Measurements from ENCODE around the gene AGBL1.

The AGBL1 gene

GRCh38 chr15:86235667-86236066 lies 156.0 kb downstream of the AGBL1 start:
- DNase-seq (ENCODE audit: low read depth in 1 of 2, low spot score in 1 of 2): no peak

GRCh38 chr15:86236356-86237110 lies 156.9 kb downstream of the AGBL1 start:
- no peak for DNase-seq (ENCODE audit: low read depth in 1 of 2, low spot score in 1 of 2)

GRCh38 chr15:86237111-86237500 lies 157.4 kb downstream of the AGBL1 start:
- no peak for DNase-seq (ENCODE audit: low read depth in 1 of 2, low spot score in 1 of 2)

GRCh38 chr15:86247249-86247955 lies 167.7 kb downstream of the AGBL1 start:
- DNase-seq (ENCODE audit: low read depth in 1 of 2, low spot score in 1 of 2): no peak

GRCh38 chr15:86255247-86255646 lies 175.6 kb downstream of the AGBL1 start:
- no peak for DNase-seq (ENCODE audit: low read depth in 1 of 2, low spot score in 1 of 2)

- DNase-seq (ENCODE audit: low read depth in 1 of 2, low spot score in 1 of 2): no peak
These were observed 177.0 kb downstream of the AGBL1 start for GRCh38 chr15:86256628-86257027.

GRCh38 chr15:86259589-86259988 lies 179.9 kb downstream of the AGBL1 start:
- no peak for DNase-seq (ENCODE audit: low read depth in 1 of 2, low spot score in 1 of 2)

GRCh38 chr15:86263230-86263629 lies 183.6 kb downstream of the AGBL1 start:
- no peak for DNase-seq (ENCODE audit: low read depth in 1 of 2, low spot score in 1 of 2)

GRCh38 chr15:86266896-86267484 lies 187.3 kb downstream of the AGBL1 start:
- no peak for DNase-seq (ENCODE audit: low read depth in 1 of 2, low spot score in 1 of 2)

- no peak for DNase-seq (ENCODE audit: low read depth in 1 of 2, low spot score in 1 of 2)
These were observed 188.2 kb downstream of the AGBL1 start for GRCh38 chr15:86267892-86268291.

GRCh38 chr15:86268558-86268957 lies 188.9 kb downstream of the AGBL1 start:
- no peak for DNase-seq (ENCODE audit: low read depth in 1 of 2, low spot score in 1 of 2)

- no peak for DNase-seq (ENCODE audit: low read depth in 1 of 2, low spot score in 1 of 2)
These were observed 193.6 kb downstream of the AGBL1 start for GRCh38 chr15:86273309-86273708.

GRCh38 chr15:86275361-86275760 lies 195.7 kb downstream of the AGBL1 start:
- no peak for DNase-seq (ENCODE audit: low read depth in 1 of 2, low spot score in 1 of 2)

- DNase-seq (ENCODE audit: low read depth in 1 of 2, low spot score in 1 of 2): no peak
These were observed 198.9 kb downstream of the AGBL1 start for GRCh38 chr15:86278586-86278985.

- no peak for DNase-seq (ENCODE audit: low read depth in 1 of 2, low spot score in 1 of 2)
These were observed 205.0 kb downstream of the AGBL1 start for GRCh38 chr15:86284635-86285034.

GRCh38 chr15:86295511-86295910 lies 215.8 kb downstream of the AGBL1 start:
- no peak for DNase-seq (ENCODE audit: low read depth in 1 of 2, low spot score in 1 of 2)

GRCh38 chr15:86296769-86297168 lies 217.1 kb downstream of the AGBL1 start:
- no peak for DNase-seq (ENCODE audit: low read depth in 1 of 2, low spot score in 1 of 2)

GRCh38 chr15:86300390-86301125 lies 220.9 kb downstream of the AGBL1 start:
- DNase-seq (ENCODE audit: low read depth in 1 of 2, low spot score in 1 of 2): no peak

GRCh38 chr15:86311568-86312280 lies 232.1 kb downstream of the AGBL1 start:
- DNase-seq (ENCODE audit: low read depth in 1 of 2, low spot score in 1 of 2): no peak

GRCh38 chr15:86312486-86312885 lies 232.8 kb downstream of the AGBL1 start:
- DNase-seq (ENCODE audit: low read depth in 1 of 2, low spot score in 1 of 2): no peak

- DNase-seq (ENCODE audit: low read depth in 1 of 2, low spot score in 1 of 2): no peak
These were observed 236.5 kb downstream of the AGBL1 start for GRCh38 chr15:86316216-86316615.

Data from activated T-helper 1 cell treated with anti-CD3 and anti-CD28 coated beads, Interleukin-2, amount 50 U/mL, for 16 hours (primary cell).